ENCODE data around the gene MAST3. TPM values are rescaled to one million over a fixed set of nuclear protein-coding genes. Genes with fewer than 3 reads are reported as not detected.

MAST3 gene
- total and polyA plus RNA-seq, 2 of the 8 experiments (the other 6 are each of a cell fraction or from before 2014, with no cell fraction given) = 3.4 to 9.0 TPM

DNA sequence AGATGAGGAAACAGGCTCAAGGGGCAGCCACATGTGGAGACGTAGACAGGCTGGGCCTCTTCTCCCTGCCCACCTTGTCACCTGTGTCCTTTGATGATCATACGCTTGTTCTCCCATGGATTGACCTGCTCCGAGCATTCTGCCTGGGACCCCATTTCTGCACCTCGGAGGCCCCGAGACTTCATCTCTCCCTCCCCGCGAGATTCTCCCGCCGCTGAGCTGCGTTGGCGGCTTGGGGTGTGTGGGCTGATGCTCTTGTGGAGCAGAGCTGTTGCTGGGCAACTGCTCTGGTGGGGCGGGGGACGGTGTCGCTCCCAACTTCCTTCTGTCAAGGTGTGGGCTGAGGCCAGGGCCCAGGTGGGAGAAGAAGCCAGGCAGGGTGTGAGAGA, 22.1 kb downstream of the MAST3 start:
- Histone ChIP-seq H3K23me2 (ENCODE audit: low read depth, low read length) (peaks cover 7% of the 10 kb centered on the region), H3K79me2 (ENCODE audit: control insufficient read depth in 1 of 2, insufficient read depth in 2 of 2, low read length in 2 of 2) (peaks cover 0 to 5% of the 10 kb centered on the region in 2 experiments; a peak in 1 of 4 replicates), H2AK5ac (ENCODE audit: low read depth, low read length) (no peak overlapping the region), H2BK5ac (ENCODE audit: low read depth, low read length) (0 out of 2 replicates have a peak overlapping the region, but pooled peaks have one; percentile 16), H2BK15ac (ENCODE audit: low read length) (no peak overlapping the region), H3K27me3 (replicated peaks in 1 of 4; ENCODE audit: control insufficient read depth in 3 of 4, extremely low read depth in 1 of 4, insufficient read depth in 3 of 4, low read length in 3 of 4) (peaks cover 0 to 3% (median 1%) of the 10 kb centered on the region in 4 experiments; a peak in 1 of 7 replicates), H3K79me1 (ENCODE audit: low read depth, low read length) (peaks cover 7% of the 10 kb centered on the region; the same call in 1 of the 2 replicates), H3K27ac (ENCODE audit: low read depth, low read length) (no peak overlapping the region), H3K14ac (ENCODE audit: insufficient read length) (no peak overlapping the region), H3K9ac (replicated peaks in 1 of 4; ENCODE audit: extremely low read depth in 1 of 4, low read depth in 3 of 4, low read length in 3 of 4) (no peak overlapping the region), H2BK12ac (ENCODE audit: low read depth, low read length) (0 out of 2 replicates have a peak overlapping the region, but pooled peaks have one; percentile 23), H2BK20ac (ENCODE audit: low read length) (no peak overlapping the region), H3K36me3 (ENCODE audit: control insufficient read depth in 2 of 4, insufficient read depth in 4 of 4, low read length in 3 of 4) (peaks cover 2 to 10% (median 5%) of the 10 kb centered on the region in 4 experiments; a peak in 5 of 8 replicates), H3K23ac (ENCODE audit: insufficient read length) (no peak overlapping the region), H3K18ac (ENCODE audit: extremely low read depth, low read length) (no peak overlapping the region), H4K8ac (ENCODE audit: extremely low read depth, insufficient read depth, low read length) (no peak overlapping the region), H3K56ac (replicated peaks; ENCODE audit: insufficient read length, low read depth, low read length) (no peak overlapping the region), H4K20me1 (replicated peaks in 1 of 2; ENCODE audit: control insufficient read depth in 1 of 2, insufficient read depth in 2 of 2, low read length in 2 of 2) (peaks cover 0 to 10% of the 10 kb centered on the region in 2 experiments), H4K5ac (ENCODE audit: insufficient read length, low read depth, low read length) (no peak overlapping the region), H3K4me3 (ENCODE audit: extremely low read depth in 1 of 4, insufficient read depth in 2 of 4, low read depth in 3 of 4, low read length in 4 of 4) (no peak overlapping the region), H3K4me1 (replicated peaks in 1 of 4; ENCODE audit: control insufficient read depth in 3 of 4, insufficient read depth in 4 of 4, low read length in 3 of 4) (peaks cover 3 to 21% (median 8%) of the 10 kb centered on the region in 4 experiments), H3K9me3 (ENCODE audit: insufficient read depth in 2 of 2, low read depth in 1 of 2, low read length in 1 of 2) (no peaks in the 10 kb centered on the region), H2AFZ (ENCODE audit: low read length) (no peak overlapping the region), H3K4me2 (ENCODE audit: insufficient read depth in 1 of 2, low read depth in 2 of 2, low read length in 2 of 2) (no peak overlapping the region; a peak in 1 of 4 replicates), H2BK120ac (replicated peaks; ENCODE audit: low read depth, low read length) (no peak overlapping the region), H4K91ac (replicated peaks; ENCODE audit: insufficient read length, low read length) (no peak overlapping the region), H3K4ac (replicated peaks; ENCODE audit: insufficient read length, low read depth, low read length) (no peak overlapping the region)
- TF ChIP-seq EGR1 (IDR thresholded peaks at IDR 0.05; ENCODE audit: borderline replicate concordance, low read depth, low read length) (no peak), SP4 (IDR thresholded peaks at IDR 0.05; ENCODE audit: low read length) (no peak), POU5F1 (IDR thresholded peaks at IDR 0.05; ENCODE audit: low read depth, low read length) (no peak), CHD2 (IDR thresholded peaks at IDR 0.05; ENCODE audit: low read length) (no peak)
- 90% methylated on average over 12 of the region's 14 CpGs; no CpG with 5 or more reads in 1 of the 2 experiments for WGBS, 2 experiments (ENCODE audit: extremely low coverage in 1 of 2, insufficient coverage in 1 of 2, insufficient read length in 1 of 2, insufficient replicate concordance in 2 of 2, low coverage in 1 of 2, low lambda C conversion rate in 2 of 2, missing lambda C conversion rate in 1 of 2)
- CTCF ChIA-PET (ENCODE audit: partially characterized antibody) = interaction anchor here (0.8 to 2.5 kb wide), 3 partner anchors 9 to 48 kb away, joined by 3 to 9 read pairs (median 7); partner anchors contain the start of gene PIK3R2
- DNase-seq (ENCODE audit: low read depth in 1 of 2, low spot score in 2 of 2) (no peak), FAIRE-seq (no peak)
- POLR2A ChIA-PET (ENCODE audit: partially characterized antibody) = interaction anchor here (0.7 to 1.8 kb wide), 4 partner anchors 9 to 162 kb away, joined by 3 to 6 read pairs (median 4); partner anchors contain the start of gene JUND

All from H1 (cell line).